MM.1S (cell line): ENCODE measurements around the gene LRRC8E.

Experiments
- DNase-seq: peaks from one replicate; pipeline ENCODE4 v3.0.0-alpha.2; 2015
- H2AFZ ChIP-seq: fragments of 300-600 bp; sonication (generic); 2 replicates; pipeline ENCODE4 v1.6.0; 2016; ENCODE audit warnings: antibody characterized with exemption, low read length
- H3F3A ChIP-seq: fragments of 300-600 bp; sonication (generic); 2 replicates; pipeline ENCODE4 v1.6.1; 2016; ENCODE audit warnings: mild to moderate bottlenecking, antibody characterized with exemption, low read length, moderate library complexity, mixed read lengths; ENCODE audit not compliant: insufficient read depth
- H3K27ac ChIP-seq: fragments of 300-600 bp; sonication (generic); 2 replicates; pipeline ENCODE4 v1.5.1; 2016; ENCODE audit warnings: mild to moderate bottlenecking, low read length
- H3K27me3 ChIP-seq: fragments of 300-600 bp; sonication (generic); replicated peaks from 2 replicates; pipeline ENCODE4 v1.6.0; 2016; ENCODE audit warnings: low read length; ENCODE audit not compliant: insufficient read depth
- H3K36me3 ChIP-seq: fragments of 300-600 bp; sonication (generic); replicated peaks from 2 replicates; pipeline ENCODE4 v1.6.1; 2016; ENCODE audit warnings: mild to moderate bottlenecking, low read length, mixed read lengths; ENCODE audit not compliant: insufficient read depth
- H3K4me1 ChIP-seq: fragments of 300-600 bp; sonication (generic); 2 replicates; pipeline ENCODE4 v1.6.1; 2016; ENCODE audit warnings: low read length, mixed read lengths
- H3K4me2 ChIP-seq: fragments of 300-600 bp; sonication (generic); 2 replicates; pipeline ENCODE4 v1.6.0; 2016; ENCODE audit warnings: low read depth, low read length
- H3K4me3 ChIP-seq: fragments of 300-600 bp; sonication (generic); 2 replicates; pipeline ENCODE4 v1.5.1; 2016; ENCODE audit warnings: low read length, mixed read lengths
- H3K79me2 ChIP-seq: fragments of 300-600 bp; sonication (generic); 2 replicates; pipeline ENCODE4 v1.6.1; 2016; ENCODE audit warnings: mixed run types, low read length, mixed read lengths
- H3K9ac ChIP-seq: fragments of 300-600 bp; sonication (generic); 2 replicates; pipeline ENCODE4 v1.6.1; 2016; ENCODE audit warnings: low read length, mixed read lengths
- H3K9me2 ChIP-seq: fragments of 300-600 bp; sonication (generic); replicated peaks from 2 replicates; pipeline ENCODE4 v1.6.1; 2016; ENCODE audit warnings: mild to moderate bottlenecking, low read length, mixed read lengths; ENCODE audit not compliant: insufficient read depth
- H3K9me3 ChIP-seq: fragments of 300-600 bp; sonication (generic); replicated peaks from 2 replicates; pipeline ENCODE4 v1.6.1; 2016; ENCODE audit warnings: mild to moderate bottlenecking, low read length, mixed read lengths; ENCODE audit not compliant: insufficient read depth
- H4K20me1 ChIP-seq: fragments of 300-600 bp; sonication (generic); 2 replicates; pipeline ENCODE4 v1.6.1; 2016; ENCODE audit warnings: mild to moderate bottlenecking, low read length, moderate library complexity, mixed read lengths; ENCODE audit not compliant: insufficient read depth
- EZH2 ChIP-seq: fragments of 300-600 bp; sonication (generic); optimal IDR thresholded peaks from 2 replicates; pipeline ENCODE3; 2017; ENCODE audit warnings: low read depth, mild to moderate bottlenecking, antibody characterized with exemption, low read length, mixed read lengths
- EZH2phosphoT487 ChIP-seq: fragments of 300-600 bp; sonication (generic); IDR thresholded peaks from 2 replicates; pipeline ENCODE4 v1.6.1; 2018; ENCODE audit warnings: antibody characterized with exemption, low read length
- TF ChIP-seq, protein P1 (sequence below): fragments of 300-600 bp; sonication (generic); IDR thresholded peaks from 2 replicates; pipeline ENCODE4 v1.5.1; 2016; ENCODE audit warnings: antibody characterized with exemption, low read length, mixed read lengths

LRRC8E gene

GRCh38 chr19:7914099-7914498, 25.8 kb downstream of the LRRC8E start:
- peaks cover 10% of the 10 kb centered on the region; the same call in 1 of the 2 replicates for H3K4me1 ChIP-seq
- no peak for DNase-seq
- H3K27me3 ChIP-seq = peaks cover 30% of the 10 kb centered on the region
- no peak for TF ChIP-seq EZH2phosphoT487
- no peak for TF ChIP-seq EZH2
- TF ChIP-seq, protein P1, sequence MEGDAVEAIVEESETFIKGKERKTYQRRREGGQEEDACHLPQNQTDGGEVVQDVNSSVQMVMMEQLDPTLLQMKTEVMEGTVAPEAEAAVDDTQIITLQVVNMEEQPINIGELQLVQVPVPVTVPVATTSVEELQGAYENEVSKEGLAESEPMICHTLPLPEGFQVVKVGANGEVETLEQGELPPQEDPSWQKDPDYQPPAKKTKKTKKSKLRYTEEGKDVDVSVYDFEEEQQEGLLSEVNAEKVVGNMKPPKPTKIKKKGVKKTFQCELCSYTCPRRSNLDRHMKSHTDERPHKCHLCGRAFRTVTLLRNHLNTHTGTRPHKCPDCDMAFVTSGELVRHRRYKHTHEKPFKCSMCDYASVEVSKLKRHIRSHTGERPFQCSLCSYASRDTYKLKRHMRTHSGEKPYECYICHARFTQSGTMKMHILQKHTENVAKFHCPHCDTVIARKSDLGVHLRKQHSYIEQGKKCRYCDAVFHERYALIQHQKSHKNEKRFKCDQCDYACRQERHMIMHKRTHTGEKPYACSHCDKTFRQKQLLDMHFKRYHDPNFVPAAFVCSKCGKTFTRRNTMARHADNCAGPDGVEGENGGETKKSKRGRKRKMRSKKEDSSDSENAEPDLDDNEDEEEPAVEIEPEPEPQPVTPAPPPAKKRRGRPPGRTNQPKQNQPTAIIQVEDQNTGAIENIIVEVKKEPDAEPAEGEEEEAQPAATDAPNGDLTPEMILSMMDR = no peak
- H3F3A ChIP-seq = peaks cover 10% of the 10 kb centered on the region; the same call in 1 of the 2 replicates
- 0 out of 2 replicates have a peak, but pooled peaks cover 6% of the 10 kb centered on the region for H4K20me1 ChIP-seq
- H3K4me3 ChIP-seq = no peak overlapping the region
- peaks cover 4% of the 10 kb centered on the region for H3K79me2 ChIP-seq
- H3K36me3 ChIP-seq = no peaks in the 10 kb centered on the region; the same call in 1 of the 2 replicates
- H3K9ac ChIP-seq = no peak overlapping the region
- no peaks in the 10 kb centered on the region for H3K9me2 ChIP-seq
- no peak overlapping the region for H3K4me2 ChIP-seq
- no peak overlapping the region for H2AFZ ChIP-seq
- no peaks in the 10 kb centered on the region for H3K9me3 ChIP-seq
- no peak overlapping the region for H3K27ac ChIP-seq

DNA sequence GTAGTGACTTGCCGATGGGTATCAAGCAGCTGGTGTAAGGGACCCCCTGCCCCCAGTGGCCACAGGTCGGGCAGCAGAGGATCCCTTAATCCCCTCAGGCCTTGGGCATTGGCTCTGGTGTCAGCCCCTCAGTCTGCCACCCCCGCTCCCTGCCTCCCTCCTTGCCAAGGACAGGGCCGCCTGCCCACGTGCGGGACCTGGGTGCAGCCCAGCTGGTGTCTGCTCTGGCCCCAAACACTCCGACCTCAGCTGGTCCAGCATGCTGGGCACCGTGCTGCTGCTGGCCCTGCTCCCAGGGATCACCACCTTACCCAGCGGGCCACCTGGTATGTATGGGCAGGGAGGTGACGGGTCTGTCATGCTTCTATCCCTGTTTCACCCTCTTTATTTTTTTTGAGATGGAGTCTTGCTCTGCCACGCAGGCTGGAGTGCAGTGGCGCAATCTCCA, 26.3 kb downstream of the LRRC8E start, which contains the start of gene TGFBR3L:
TGFBR3L (plus strand) TSS at position 233 of the 448 bp plus-strand sequence.
- peaks cover 30% of the 10 kb centered on the region for H3K27me3 ChIP-seq
- 0 out of 2 replicates have a peak, but pooled peaks cover 6% of the 10 kb centered on the region for H4K20me1 ChIP-seq
- TF ChIP-seq EZH2phosphoT487 (no peak), EZH2 (no peak)
- TF ChIP-seq, protein P1 = no peak
- no peak within 1 kb of the TSS for H2AFZ ChIP-seq
- no peak within 1 kb of the TSS for H3K9ac ChIP-seq
- H3K4me3 ChIP-seq = no peak within 1 kb of the TSS
- peaks cover 14% of the 10 kb centered on the region for H3F3A ChIP-seq
- H3K4me2 ChIP-seq = no peak within 1 kb of the TSS
- no peaks in the 10 kb centered on the region for H3K79me2 ChIP-seq
- DNase-seq = no peak
- no peaks in the 10 kb centered on the region for H3K9me3 ChIP-seq
- H3K9me2 ChIP-seq = no peaks in the 10 kb centered on the region
- H3K36me3 ChIP-seq = no peaks in the 10 kb centered on the region; the same call in 1 of the 2 replicates
- peaks cover 10% of the 10 kb centered on the region; the same call in 1 of the 2 replicates for H3K4me1 ChIP-seq
- H3K27ac ChIP-seq = no peak within 1 kb of the TSS

GRCh38 chr19:7915250-7916102, 27.2 kb downstream of the LRRC8E start:
- H3K9ac ChIP-seq = no peak overlapping the region

More at GRCh38 chr19:7915250-7916102, 27.2 kb downstream of the LRRC8E start:
- H2AFZ ChIP-seq = no peak overlapping the region
- H3F3A ChIP-seq = peaks cover 18% of the 10 kb centered on the region
- H3K36me3 ChIP-seq = no peaks in the 10 kb centered on the region; the same call in 1 of the 2 replicates
- peak overlapping the region; percentile 96 for H3K4me2 ChIP-seq
- H3K27me3 ChIP-seq = peaks cover 30% of the 10 kb centered on the region
- no peaks in the 10 kb centered on the region for H3K79me2 ChIP-seq
- no peaks in the 10 kb centered on the region for H3K9me3 ChIP-seq
- H3K4me1 ChIP-seq = peaks cover 10% of the 10 kb centered on the region; the same call in 1 of the 2 replicates
- H3K9me2 ChIP-seq = no peaks in the 10 kb centered on the region
- no peak for DNase-seq
- H4K20me1 ChIP-seq = 0 out of 2 replicates have a peak, but pooled peaks cover 3% of the 10 kb centered on the region
- H3K4me3 ChIP-seq = peak overlapping the region; percentile 53
- no peak for TF ChIP-seq EZH2
- TF ChIP-seq, protein P1 = no peak
- TF ChIP-seq EZH2phosphoT487 = no peak
- H3K27ac ChIP-seq = no peak overlapping the region
